GM21737 (cell line): ENCODE data around the gene ATP9B.
"Not testable (repeated sequence)": the region's sequence is repeated elsewhere in the genome, so short reads cannot be mapped to it uniquely, and the experiment has no call there.

ENCODE experiments used
- ATAC-seq: cut with Tn5 transposase; IDR thresholded peaks from one replicate; pipeline ENCODE4 v1.9.1; 2021; ENCODE audit warnings: mild to moderate bottlenecking, moderate library complexity; ENCODE audit not compliant: unreplicated experiment

Gene ATP9B

DNA sequence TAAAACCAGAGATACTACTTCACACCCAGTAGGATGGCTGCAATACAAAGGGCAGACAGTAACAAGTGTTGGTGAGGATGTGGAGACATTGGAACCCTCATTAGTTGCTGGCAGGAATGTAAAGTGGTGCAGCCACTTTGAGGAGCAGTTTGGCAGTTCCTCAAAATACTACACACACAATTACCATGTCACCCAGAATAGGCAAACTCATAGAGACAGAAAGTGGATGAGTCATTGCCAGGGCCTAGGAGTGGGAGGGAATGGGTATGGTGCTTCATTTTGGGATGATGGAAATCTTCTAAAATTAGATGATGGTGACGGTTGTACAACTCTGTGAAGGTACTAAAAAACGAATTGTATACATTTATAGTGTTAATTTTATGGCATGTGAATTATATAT lies 54.8 kb downstream of the ATP9B start:
- ATAC-seq = no peak

GRCh38 chr18:79129120-79129519 lies 59.9 kb downstream of the ATP9B start:
- ATAC-seq = no peak

GRCh38 chr18:79133724-79134123 lies 64.5 kb downstream of the ATP9B start:
- ATAC-seq = no peak

- no peak for ATAC-seq
These were observed 66.7 kb downstream of the ATP9B start for GRCh38 chr18:79135924-79136323.

GRCh38 chr18:79136742-79137141 lies 67.5 kb downstream of the ATP9B start:
- no peak for ATAC-seq

DNA sequence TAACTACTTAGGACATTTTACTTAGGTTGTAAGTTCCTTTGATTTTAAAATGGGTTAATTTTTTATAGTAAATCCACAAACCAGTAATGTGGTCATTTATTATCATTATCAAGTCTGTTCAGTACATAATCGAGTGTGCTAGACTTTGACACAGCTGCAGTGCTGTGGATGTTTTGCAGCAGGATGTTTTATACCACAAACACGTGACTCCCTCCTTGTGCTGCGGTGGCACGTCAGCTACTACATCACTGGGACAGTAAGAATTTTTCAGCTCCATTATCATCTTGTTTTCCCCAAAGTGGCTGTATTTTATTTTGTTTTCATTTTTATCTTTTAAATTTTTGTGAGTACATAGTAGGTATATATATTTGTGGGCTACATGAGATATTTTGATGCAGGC lies 70.0 kb downstream of the ATP9B start:
- no peak for ATAC-seq

GRCh38 chr18:79147014-79147413 lies 77.8 kb downstream of the ATP9B start:
- ATAC-seq = no peak

GRCh38 chr18:79151191-79151590 lies 82.0 kb downstream of the ATP9B start:
- no peak for ATAC-seq

- no peak for ATAC-seq
These were observed 87.1 kb downstream of the ATP9B start for GRCh38 chr18:79156327-79156726.

DNA sequence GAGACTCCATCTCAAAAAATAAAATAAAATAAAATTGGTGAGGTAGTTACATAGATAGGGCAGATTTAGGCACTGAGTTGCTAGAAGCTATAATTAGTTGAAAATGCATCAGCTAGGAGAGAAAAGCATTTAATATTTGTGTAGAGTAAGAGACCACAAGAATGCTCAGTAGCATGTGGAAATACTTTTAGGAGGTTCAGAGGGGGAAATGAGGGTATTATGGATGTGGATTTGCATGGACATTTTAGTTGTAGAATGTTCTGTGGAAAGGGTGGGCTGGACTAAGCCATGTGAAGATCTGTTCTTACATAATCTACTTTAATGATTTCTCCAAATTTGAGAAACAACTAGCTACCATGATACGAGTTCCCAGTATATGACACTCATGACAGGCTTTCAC lies 95.5 kb downstream of the ATP9B start:
- no peak for ATAC-seq

- no peak for ATAC-seq
These were observed 97.5 kb downstream of the ATP9B start for GRCh38 chr18:79166702-79167101.

- ATAC-seq = no peak
These were observed 98.5 kb downstream of the ATP9B start for GRCh38 chr18:79167526-79168190.

DNA sequence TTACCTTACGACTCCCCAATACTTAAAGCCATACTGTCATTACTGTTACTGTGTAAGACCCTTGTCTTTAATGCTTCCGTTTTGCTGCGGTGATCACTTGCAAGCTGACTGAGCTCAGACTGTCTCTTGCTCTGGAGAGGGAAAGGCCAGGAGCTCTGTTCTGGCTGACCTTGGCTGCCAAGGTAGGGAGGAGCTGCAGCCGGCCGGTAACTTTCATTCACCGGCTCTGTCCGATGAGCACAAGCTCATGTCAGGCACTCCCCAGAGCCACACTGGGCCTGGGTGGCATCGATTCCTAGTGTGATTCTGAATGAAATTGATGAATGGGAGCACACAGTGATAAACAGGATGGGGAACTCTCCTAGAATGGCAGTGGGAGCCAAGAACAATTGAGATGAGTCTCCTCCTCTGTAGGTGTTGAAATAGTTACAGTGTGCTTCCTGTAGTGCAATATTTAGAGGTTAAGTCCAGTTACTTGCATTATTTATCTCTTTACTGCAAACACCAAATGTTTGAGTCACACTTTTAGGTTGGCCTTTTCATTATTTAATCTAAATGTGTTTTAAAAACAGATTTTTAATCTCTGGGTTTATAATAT lies 100.9 kb downstream of the ATP9B start:
- no peak for ATAC-seq

- not testable (repeated sequence) for ATAC-seq
These were observed 103.1 kb downstream of the ATP9B start for GRCh38 chr18:79172331-79172730.

- ATAC-seq = no peak
These were observed 104.5 kb downstream of the ATP9B start for GRCh38 chr18:79173742-79174141.

GRCh38 chr18:79178113-79178531 lies 108.9 kb downstream of the ATP9B start:
- no peak for ATAC-seq

- no peak for ATAC-seq
These were observed 113.0 kb downstream of the ATP9B start for GRCh38 chr18:79182047-79182713.

GRCh38 chr18:79185648-79186047 lies 116.5 kb downstream of the ATP9B start:
- ATAC-seq = no peak

DNA sequence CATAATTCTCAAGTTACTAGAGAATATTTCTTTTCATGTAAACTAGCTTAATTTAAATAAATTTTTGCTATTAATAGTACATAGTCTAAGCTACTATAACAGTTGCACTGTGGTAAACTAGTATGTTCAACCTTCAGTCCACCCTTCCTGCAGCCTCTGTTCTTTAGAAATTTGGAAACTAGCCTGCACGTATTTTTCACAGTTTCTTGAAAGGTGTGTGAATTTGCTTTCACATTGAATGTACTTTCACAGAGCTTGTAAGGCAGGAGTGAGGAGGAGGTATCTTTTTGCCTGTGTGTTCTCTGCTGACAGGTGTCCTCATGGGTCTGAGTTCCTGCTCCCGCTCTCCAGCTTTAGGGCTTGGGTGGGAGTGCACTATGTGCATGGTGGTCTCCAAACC lies 117.5 kb downstream of the ATP9B start:
- peak; percentile 73 for ATAC-seq

- ATAC-seq = no peak
These were observed 118.5 kb downstream of the ATP9B start for GRCh38 chr18:79187532-79188277.

DNA sequence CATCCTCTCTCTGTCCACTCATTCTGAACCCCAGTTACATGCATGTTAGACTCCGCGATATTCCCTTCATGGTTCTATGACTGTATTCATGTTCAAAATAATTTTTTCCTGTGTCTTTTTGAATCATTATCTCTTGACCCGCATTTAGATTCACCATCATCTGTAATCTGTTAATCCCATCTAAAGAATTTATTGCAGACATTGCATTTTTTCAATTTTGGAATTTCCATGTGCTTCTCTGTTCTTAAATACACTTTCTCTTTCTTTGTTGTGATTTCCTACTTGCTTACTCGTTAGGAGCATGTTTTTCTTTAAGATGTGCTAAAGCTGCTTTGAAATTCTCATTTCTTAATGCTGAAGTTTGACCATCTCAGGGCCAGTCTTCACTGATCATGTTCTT lies 122.2 kb downstream of the ATP9B start:
- ATAC-seq = no peak

- no peak for ATAC-seq
These were observed 122.8 kb downstream of the ATP9B start for GRCh38 chr18:79191956-79192355.
